Measurements from ENCODE around the gene TDRKH.

- TF ChIP-seq POLR2A (IDR thresholded peaks at IDR 0.05) (no peak), EP300 (IDR thresholded peaks at IDR 0.05) (no peak), CTCF (IDR thresholded peaks at IDR 0.05) (no peak), POLR2AphosphoS5 (IDR thresholded peaks at IDR 0.05) (no peak)
Observed at GRCh38 chr1:151839082-151839412, 48.7 kb upstream of the TDRKH start.
